Adrenal gland (tissue), 19 donors: ENCODE data around the gene AGBL5. TPM values are rescaled to one million over a fixed set of nuclear protein-coding genes. Genes with fewer than 3 reads are reported as not detected.

Experiments used
- DNase-seq, 7 donors: peaks; one replicate each; pipeline ENCODE4 v3.0.0-alpha.2; 2019 to 2020
- H3K27ac ChIP-seq, 5 donors: fragments of 200-600 bp; sonication (generic) in 4 of 5; 1 replicate in 3 of 5; 2 replicates in 2 of 5; pipeline versions ENCODE4 v1.5.1 to v1.8.0; 2016 to 2020; ENCODE audit warnings: mild to moderate bottlenecking in 1 of 5
- H3K27me3 ChIP-seq: fragments of 200-600 bp; 2 replicates; pipeline ENCODE4 v1.8.0; 2021
- H3K36me3 ChIP-seq, 2 donors: fragments of 200-600 bp; replicated peaks in 1 of 2; 1 replicate in 1 of 2; 2 replicates in 1 of 2; pipeline versions ENCODE4 v1.5.1 to v1.8.0; 2018 to 2022
- H3K4me1 ChIP-seq, 2 donors: fragments of 200-600 bp; replicated peaks in 1 of 2; 1 replicate in 1 of 2; 2 replicates in 1 of 2; pipeline versions ENCODE4 v1.5.1 to v1.8.0; 2018 to 2021
- H3K4me3 ChIP-seq, 4 donors: fragments of 200-600 bp; sonication (generic) in 3 of 4; one replicate each; pipeline ENCODE4 v1.5.1; 2016 to 2018
- H3K9me3 ChIP-seq, 3 donors: fragments of 200-600 bp; sonication (generic) in 1 of 3; replicated peaks in 1 of 3; 1 replicate in 2 of 3; 2 replicates in 1 of 3; pipeline versions ENCODE4 v1.5.1 to v1.8.0; 2016 to 2021
- CTCF ChIP-seq, 6 experiments: fragments of 450-650 bp in 4 of 6; fragments of 200-600 bp in 2 of 6; sonication (generic) in 1 of 6; IDR thresholded peaks; 1 replicate in 5 of 6; 2 replicates in 1 of 6; pipeline versions ENCODE4 v1.5.1 to v1.8.0; 2016 to 2021; ENCODE audit warnings: antibody characterized with exemption in 6 of 6, mild to moderate bottlenecking in 2 of 6, moderate library complexity in 1 of 6
- POLR2A ChIP-seq, 2 donors: fragments of 450-650 bp; IDR thresholded peaks; one replicate each; pipeline ENCODE4 v1.6.1; 2017; ENCODE audit warnings: antibody characterized with exemption in 2 of 2, mild to moderate bottlenecking in 2 of 2, moderate library complexity in 1 of 2
- WGBS, 4 donors: extraction: QIAGEN DNeasy Blood & Tissue Kit in 2 of 4; methylation state at CpG; one replicate each; pipeline versions ENCODE4 v1.1.5 to v1.1.7; 2013 to 2017; 5-methylcytosine and 5-hydroxymethylcytosine counted together
- intact Hi-C, 2 donors: fragments of 100-400 bp; cut with DNase I; formaldehyde crosslinking; loops; one replicate each; pipeline versions ENCODE4 v1.14.1 to v1.15.0; 2022 to 2023
- long read RNA-seq, 10 donors: library from polyadenylated mRNA in 3 of 10; unstranded in 2 of 10; stranded (forward) in 1 of 10; transcript quantifications; one replicate each; pipeline ENCODE4 v2.0.0 and lab custom pipeline, GENCODE V29; 2021 to 2026
- polyA plus RNA-seq, 3 donors: library from polyadenylated mRNA; stranded (reverse); fragments of 200-250 nt in 2 of 3; fragments of 350-450 nt in 1 of 3; fragmentation: Illumina TruSeq in 1 of 3; extraction: RNeasy Lipid Tissue Mini Kit (QIAGEN cat#74804) in 1 of 3; gene quantifications; one replicate each; pipeline ENCODE4 v1.2.3, GENCODE V29; 2013 to 2014
- total RNA-seq, 9 donors: library from RNA; depleted of rRNA in 4 of 9; stranded (reverse); fragments of >200 nt in 4 of 9; fragments of 120-200 nt in 1 of 9; fragmentation: NEBNext Ultra II Directional in 1 of 9; extraction: Animal tissue kit (Norgen Biotek cat#: 25700) in 1 of 9; gene quantifications; one replicate each; pipeline versions ENCODE4 v1.1.0 to v1.2.4, GENCODE V29; 2013 to 2023
- donor health status: healthy with polysubstance abuse.
- donor health status: Bipolar disorder and iron deficiency.
- donor health status: DM: yes; HTN: yes; CAD: no.
- donor health status: DM: no; HTN: no; CAD: no.
- donor health status: DM: no; HTN: no; CAD: no.
- donor health status: DM: yes; HTN: yes; CAD: no.

Gene AGBL5
- total RNA-seq (10 to 100 TPM; 23.4 to 42.4 (median 32.0) TPM), polyA plus RNA-seq (10 to 100 TPM; 21.2 to 31.3 (median 29.8) TPM)
- long read RNA-seq, donor 1, partial matches to known transcripts = 137 of 142 reads
- long read RNA-seq, donor 1, other reads (novel, unspliced or antisense) = 0 of 142 reads
- long read RNA-seq, donor 2, partial matches to known transcripts = 77 of 80 reads
- long read RNA-seq, donor 2, other reads (novel, unspliced or antisense) = 0 of 80 reads
- long read RNA-seq, donor 3, partial matches to known transcripts = 995 of 1,021 reads
- long read RNA-seq, donor 3, other reads (novel, unspliced or antisense) = 23 of 1,021 reads
- long read RNA-seq, donor 4, transcript AGBL5-201 (11 exons, 2,382 nt) = major isoform, 10 of 28 reads
- long read RNA-seq, donor 4, partial matches to known transcripts = 5 of 28 reads
- long read RNA-seq, donor 4, other reads (novel, unspliced or antisense) = 12 of 28 reads
- long read RNA-seq, donor 5, transcript AGBL5-201 (11 exons, 2,382 nt) = major isoform, 40 of 65 reads
- long read RNA-seq, donor 5, partial matches to known transcripts = 9 of 65 reads
- long read RNA-seq, donor 5, other reads (novel, unspliced or antisense) = 10 of 65 reads
- long read RNA-seq, donor 6, transcript AGBL5-201 (11 exons, 2,382 nt) = major isoform, 6 of 32 reads
- long read RNA-seq, donor 6, partial matches to known transcripts = 3 of 32 reads
- long read RNA-seq, donor 6, other reads (novel, unspliced or antisense) = 22 of 32 reads
- long read RNA-seq, donor 7, partial matches to known transcripts = 0 of 3 reads
- long read RNA-seq, donor 7, other reads (novel, unspliced or antisense) = 0 of 3 reads
- long read RNA-seq, donor 8, transcript AGBL5-201 (11 exons, 2,382 nt) = major isoform, 10 of 126 reads
- long read RNA-seq, donor 8, partial matches to known transcripts = 114 of 126 reads
- long read RNA-seq, donor 8, other reads (novel, unspliced or antisense) = 0 of 126 reads
- long read RNA-seq, donor 9, transcript AGBL5-201 (11 exons, 2,382 nt) = major isoform, 5 of 6 reads
- long read RNA-seq, donor 9, partial matches to known transcripts = 0 of 6 reads
- long read RNA-seq, donor 9, other reads (novel, unspliced or antisense) = 0 of 6 reads
- long read RNA-seq, donor 10, partial matches to known transcripts = 170 of 833 reads
- long read RNA-seq, donor 10, other reads (novel, unspliced or antisense) = 660 of 833 reads

GRCh38 chr2:27050996-27051901 is at the start of gene AGBL5:
Gene AGBL5, plus strand, starts transcription at chr2:27051668. Its CDS starts 1,291 bp downstream, at chr2:27052959.
- peak; percentile 96 to 99 (median 96) for DNase-seq
- Histone ChIP-seq H3K9me3 (no peaks in the 10 kb centered on the region), H3K27ac (peak within 1 kb of the TSS; percentile 71 to 97 (median 77)), H3K4me3 (peak within 1 kb of the TSS in 3 of 4 donors; percentile 16 to 95 (median 80)), H3K36me3 (peaks cover 0 to 30% of the 10 kb centered on the region in 2 donors), H3K27me3 (no peaks in the 10 kb centered on the region), H3K4me1 (peaks cover 0 to 13% of the 10 kb centered on the region in 2 donors)
- TF ChIP-seq POLR2A (IDR thresholded peaks at IDR 0.05) (peak; percentile 11 to 72), CTCF (IDR thresholded peaks at IDR 0.05) (no peak)
- intact Hi-C loops = no loop called here
- WGBS, 4 donors = 0 to 1% (median 1%) methylated on average over 31 to 67 of the region's 67 CpGs

- 44 to 71% (median 57%) methylated on average over 5 of the region's 5 CpGs for WGBS, 4 donors
- no peak for TF ChIP-seq POLR2A (IDR thresholded peaks at IDR 0.05)
- no peak for TF ChIP-seq CTCF (IDR thresholded peaks at IDR 0.05)
- no peaks in the 10 kb centered on the region for H3K9me3 ChIP-seq
- no peaks in the 10 kb centered on the region for H3K27me3 ChIP-seq
- no peak for DNase-seq
- peaks cover 0 to 5% of the 10 kb centered on the region in 2 donors for H3K4me1 ChIP-seq
- H3K4me3 ChIP-seq = no peak overlapping the region
- no peaks in the 10 kb centered on the region for H3K36me3 ChIP-seq
- H3K27ac ChIP-seq = no peak overlapping the region
- intact Hi-C loops = no loop called here
Measured at GRCh38 chr2:27001950-27002349, 49.5 kb upstream of the AGBL5 start.

GRCh38 chr2:27003007-27003406 is 48.5 kb upstream of the AGBL5 start:
- 93 to 99% (median 96%) methylated on average over 4 of the region's 4 CpGs for WGBS, 4 donors
- no peak overlapping the region for H3K27ac ChIP-seq
- intact Hi-C loops = no loop called here
- H3K9me3 ChIP-seq = no peaks in the 10 kb centered on the region
- no peaks in the 10 kb centered on the region for H3K36me3 ChIP-seq
- H3K27me3 ChIP-seq = no peaks in the 10 kb centered on the region
- DNase-seq = no peak
- TF ChIP-seq POLR2A (IDR thresholded peaks at IDR 0.05) (no peak), CTCF (IDR thresholded peaks at IDR 0.05) (no peak)
- H3K4me1 ChIP-seq = peaks cover 5 to 15% of the 10 kb centered on the region in 2 donors
- no peak overlapping the region for H3K4me3 ChIP-seq
